ENCODE results near the gene BACE1. TPM values are rescaled to one million over a fixed set of nuclear protein-coding genes. Genes with fewer than 3 reads are reported as not detected.

The BACE1 gene
- total RNA-seq, 1 donor = 1.9 TPM

DNA sequence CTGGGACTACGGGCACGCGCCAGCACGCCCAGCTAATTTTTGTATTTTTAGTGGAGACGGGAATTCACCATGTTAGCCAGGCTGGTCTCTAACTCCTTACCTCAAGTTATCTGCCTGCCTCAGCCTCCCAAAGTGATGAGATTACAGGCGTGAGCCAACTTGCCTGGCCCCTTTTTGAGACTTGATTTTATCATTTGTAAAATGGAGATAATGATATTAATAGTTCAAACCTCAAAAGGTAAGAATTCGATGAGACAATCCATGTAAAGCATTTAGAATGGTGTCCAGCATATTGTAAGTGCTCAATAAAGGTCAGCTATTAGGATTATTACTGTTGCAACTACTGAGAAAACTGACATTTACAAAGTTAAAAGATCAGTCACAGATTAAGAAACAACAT is 2.7 kb upstream of the BACE1 start:
- no peaks in the 10 kb centered on the region for H3K9me3 ChIP-seq (ENCODE audit: low read depth, low read length)

DNA sequence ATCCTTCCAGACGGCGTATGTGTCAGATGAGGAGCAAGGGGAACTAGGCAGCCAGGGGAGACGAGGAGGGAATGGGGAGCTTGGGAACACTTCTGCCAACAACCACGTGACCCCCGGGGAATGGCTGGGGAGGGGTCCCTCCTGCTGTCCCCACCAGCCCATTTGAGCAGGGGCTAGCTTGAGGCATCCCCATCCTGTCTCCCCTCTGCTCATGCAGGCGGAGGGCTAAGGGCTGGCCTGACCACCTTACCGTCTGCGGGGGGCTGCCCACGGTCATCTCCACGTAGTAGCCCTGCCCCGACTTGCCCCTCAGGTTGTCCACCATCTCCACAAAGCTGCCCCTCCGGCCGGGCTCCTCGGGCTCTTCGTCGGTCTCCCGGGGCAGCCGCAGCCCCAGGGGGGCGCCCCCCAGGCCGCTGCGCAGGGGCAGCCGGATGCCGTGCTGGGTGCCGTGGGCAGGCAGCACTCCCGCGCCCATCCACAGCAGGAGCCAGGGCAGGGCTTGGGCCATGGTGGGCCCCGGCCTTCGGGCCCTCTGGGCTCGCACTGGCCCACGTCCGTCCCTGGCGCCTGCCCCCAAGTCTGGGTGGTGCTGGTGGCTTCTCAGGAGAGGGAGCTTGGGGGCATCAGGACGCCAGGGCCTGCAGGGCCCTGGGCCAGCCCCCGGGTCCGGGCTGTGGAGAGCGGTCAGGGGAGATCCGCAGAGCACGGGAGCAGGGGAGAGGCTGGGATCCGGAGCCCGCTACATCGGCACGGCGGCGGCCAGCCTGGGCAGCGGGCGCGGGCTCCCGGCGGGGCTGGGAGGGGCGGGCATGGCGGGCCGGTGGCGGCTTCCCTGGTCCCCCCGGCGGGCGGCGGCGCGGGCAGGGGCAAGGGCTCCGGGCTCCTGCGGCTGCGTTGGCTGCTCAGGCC is 515 bp downstream of the BACE1 start:
- Histone ChIP-seq H3K27me3 (ENCODE audit: insufficient read depth, low read length) (peaks cover 7% of the 10 kb centered on the region), H3K4me1 (ENCODE audit: insufficient read depth, low read length) (peaks cover 37% of the 10 kb centered on the region), H3K9me3 (ENCODE audit: low read depth, low read length) (no peaks in the 10 kb centered on the region), H3K4me3 (ENCODE audit: low read length) (peak overlapping the region; percentile 39)

More for the DNA sequence above, 2.7 kb upstream of the BACE1 start:
- H3K27me3 ChIP-seq (ENCODE audit: insufficient read depth, low read length) = peaks cover 7% of the 10 kb centered on the region
- peaks cover 26% of the 10 kb centered on the region for H3K4me1 ChIP-seq (ENCODE audit: insufficient read depth, low read length)
- H3K4me3 ChIP-seq (ENCODE audit: low read length) = no peak overlapping the region

DNA sequence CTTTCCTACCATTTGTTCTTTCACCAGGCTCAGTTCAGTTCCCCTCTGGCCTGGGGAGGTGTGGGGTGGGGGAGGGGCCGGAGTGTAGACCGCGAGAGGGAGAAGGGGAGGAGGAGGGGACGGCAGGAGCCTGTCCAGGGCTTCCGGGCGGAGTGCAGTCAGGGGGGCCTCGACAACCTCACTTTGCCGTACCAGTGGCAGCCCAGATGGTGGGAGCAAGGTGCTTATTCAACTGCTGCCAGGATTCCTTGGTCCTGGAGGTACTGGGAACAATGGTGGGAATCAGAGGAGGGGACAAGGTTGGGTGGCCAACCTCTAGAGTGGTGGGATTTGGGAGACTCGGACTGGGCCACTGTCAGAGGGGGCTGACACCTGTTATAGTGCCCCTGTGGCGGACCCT is 1.2 kb downstream of the BACE1 start:
- no peak overlapping the region for H3K4me3 ChIP-seq (ENCODE audit: low read length)
- H3K27me3 ChIP-seq (ENCODE audit: insufficient read depth, low read length) = peaks cover 7% of the 10 kb centered on the region
- H3K9me3 ChIP-seq (ENCODE audit: low read depth, low read length) = no peaks in the 10 kb centered on the region
- peaks cover 37% of the 10 kb centered on the region for H3K4me1 ChIP-seq (ENCODE audit: insufficient read depth, low read length)

DNA sequence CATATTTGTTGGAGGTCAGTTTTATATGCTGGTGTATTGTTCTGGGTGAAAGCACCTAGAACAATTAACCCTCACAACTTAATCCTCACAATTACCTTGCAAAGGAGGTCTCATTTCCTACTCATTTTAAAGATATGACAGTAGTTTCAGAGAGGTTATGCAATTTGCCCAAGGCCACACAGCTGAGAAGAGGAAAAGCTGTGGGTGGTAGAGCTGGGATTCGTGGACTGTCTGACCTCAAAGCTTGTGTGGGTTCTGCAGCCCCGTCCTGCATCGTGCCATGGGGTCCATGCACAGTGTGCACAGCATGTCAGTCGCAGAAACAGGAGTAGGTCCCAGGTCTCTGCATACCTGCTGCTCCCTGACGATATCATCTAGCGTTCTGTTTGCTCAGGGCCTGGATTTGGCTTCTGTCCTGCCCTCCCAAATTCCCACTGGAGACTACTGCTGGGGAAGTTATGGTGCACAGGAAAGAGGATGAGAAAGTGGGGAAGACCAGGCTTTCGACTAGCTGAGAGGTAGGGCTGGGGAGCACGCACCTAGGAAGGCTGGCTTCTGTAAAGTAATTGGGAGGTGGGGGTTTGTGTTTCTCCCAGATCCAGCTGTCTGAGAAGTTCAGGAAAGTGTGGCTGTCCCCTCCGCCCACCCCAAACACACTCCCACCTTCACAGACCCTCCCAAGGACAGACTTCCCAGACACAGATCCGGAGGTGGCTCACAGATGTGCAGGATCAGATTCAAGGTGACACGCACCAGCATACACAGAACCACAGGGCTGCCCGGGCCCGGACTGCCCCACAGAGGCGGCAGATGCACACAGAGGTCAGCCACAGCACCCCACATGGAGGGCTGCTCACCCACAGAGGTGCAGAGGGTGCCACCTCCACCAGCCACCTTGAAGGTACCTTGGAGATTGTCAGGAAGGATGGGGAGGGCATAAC is 2.0 kb downstream of the BACE1 start:
- Histone ChIP-seq H3K9me3 (ENCODE audit: low read depth, low read length) (no peaks in the 10 kb centered on the region), H3K4me3 (ENCODE audit: low read length) (no peak overlapping the region), H3K27me3 (ENCODE audit: insufficient read depth, low read length) (peaks cover 7% of the 10 kb centered on the region), H3K4me1 (ENCODE audit: insufficient read depth, low read length) (peaks cover 37% of the 10 kb centered on the region)

DNA sequence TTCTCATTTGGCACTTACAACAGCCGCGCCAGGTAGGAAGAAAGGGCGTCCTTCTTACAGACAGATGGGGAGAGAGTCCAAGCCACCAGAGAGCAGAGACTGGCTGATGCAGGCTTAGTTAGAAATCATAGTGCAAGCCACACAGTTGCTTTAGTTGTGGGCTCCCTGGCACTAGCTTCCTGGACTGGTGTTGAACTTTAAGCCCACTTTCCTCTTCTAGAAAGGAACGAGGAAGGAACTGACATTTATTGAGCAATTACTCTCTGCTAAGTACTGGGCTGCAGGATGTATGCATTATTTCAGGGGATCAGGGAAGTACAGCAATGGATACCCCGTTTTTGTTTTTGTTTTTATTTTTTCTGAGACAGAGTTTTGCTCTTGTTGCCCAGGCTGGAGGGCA is 3.0 kb downstream of the BACE1 start:
- Histone ChIP-seq H3K9me3 (ENCODE audit: low read depth, low read length) (no peaks in the 10 kb centered on the region), H3K4me1 (ENCODE audit: insufficient read depth, low read length) (peaks cover 37% of the 10 kb centered on the region), H3K27me3 (ENCODE audit: insufficient read depth, low read length) (peaks cover 7% of the 10 kb centered on the region), H3K4me3 (ENCODE audit: low read length) (no peak overlapping the region)

DNA sequence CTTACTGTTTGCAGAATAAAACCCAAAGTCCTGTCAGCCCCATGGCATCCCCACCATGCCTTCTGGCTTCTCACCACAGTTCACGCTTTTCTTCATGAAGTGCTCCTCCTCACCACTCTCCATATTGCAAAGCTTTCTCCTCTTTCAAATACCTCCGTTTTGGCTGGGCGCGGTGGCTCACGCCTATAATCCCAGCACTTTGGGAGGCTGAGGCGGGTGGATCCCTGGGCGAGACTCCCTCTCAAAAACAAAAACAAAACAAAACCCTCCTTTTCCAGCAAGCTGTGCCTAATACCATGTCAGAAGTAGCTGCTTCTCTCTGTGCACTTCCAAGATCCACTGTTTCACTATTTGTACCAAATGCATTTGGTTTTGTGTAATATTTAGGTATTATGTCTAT is 6.7 kb downstream of the BACE1 start:
- Histone ChIP-seq H3K27me3 (ENCODE audit: insufficient read depth, low read length) (no peaks in the 10 kb centered on the region), H3K9me3 (ENCODE audit: low read depth, low read length) (no peaks in the 10 kb centered on the region), H3K4me3 (ENCODE audit: low read length) (no peak overlapping the region), H3K4me1 (ENCODE audit: insufficient read depth, low read length) (peaks cover 17% of the 10 kb centered on the region)

DNA sequence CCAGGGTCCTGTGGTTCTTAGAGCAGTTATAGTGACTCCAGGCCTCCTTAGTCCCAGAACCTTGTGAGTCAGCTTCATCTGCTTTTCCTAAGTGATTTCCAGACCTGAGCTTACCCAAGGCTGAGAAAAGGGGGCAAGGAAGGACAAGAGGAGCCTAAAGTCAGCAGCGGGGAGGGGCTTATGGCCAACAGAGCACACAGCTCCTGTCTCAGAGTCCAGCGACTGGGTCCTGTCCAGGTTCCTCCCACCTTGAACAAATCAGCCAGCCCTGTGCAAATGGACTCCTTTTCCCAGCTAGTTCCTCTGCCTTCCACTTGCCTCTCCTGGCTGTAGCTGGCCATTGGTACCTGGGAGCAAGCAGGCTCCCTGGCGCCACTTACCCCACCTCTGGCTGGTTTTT is 10.9 kb downstream of the BACE1 start:
- H3K9me3 ChIP-seq (ENCODE audit: low read depth, low read length) = no peaks in the 10 kb centered on the region
- no peaks in the 10 kb centered on the region for H3K4me1 ChIP-seq (ENCODE audit: insufficient read depth, low read length)
- H3K4me3 ChIP-seq (ENCODE audit: low read length) = no peak overlapping the region
- no peaks in the 10 kb centered on the region for H3K27me3 ChIP-seq (ENCODE audit: insufficient read depth, low read length)

DNA sequence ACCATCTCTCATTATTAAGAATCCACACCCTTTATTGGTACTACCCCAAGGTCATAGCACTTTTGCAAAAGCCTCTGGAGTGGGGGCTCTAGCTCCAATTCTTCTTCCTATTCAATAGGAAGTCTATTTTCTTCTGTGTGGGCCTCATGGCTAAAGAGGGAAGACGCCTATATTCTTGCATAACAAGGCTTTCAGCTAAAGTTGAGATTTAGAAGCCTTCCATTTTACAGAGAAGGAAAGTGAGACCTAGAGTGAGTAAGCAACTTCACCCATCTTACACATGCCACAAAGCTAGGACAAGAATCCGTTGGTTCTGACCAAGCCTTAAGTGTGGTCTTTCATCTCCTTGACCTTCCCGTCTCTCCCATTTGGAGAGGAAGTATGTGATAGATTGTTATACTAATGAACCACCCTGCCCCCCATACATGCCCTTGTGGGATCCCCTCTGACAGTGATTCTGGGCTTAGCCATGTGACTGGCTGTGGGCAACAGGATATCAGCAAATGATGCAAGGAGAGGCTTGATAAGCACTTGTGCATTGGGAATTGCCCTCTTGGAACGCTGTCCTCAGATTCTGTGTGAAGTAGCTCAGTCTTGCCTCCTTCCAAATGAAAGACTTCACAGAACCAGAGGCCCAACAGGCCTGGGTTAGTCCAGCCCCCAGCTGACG is 12.3 kb downstream of the BACE1 start:
- no peaks in the 10 kb centered on the region for H3K27me3 ChIP-seq (ENCODE audit: insufficient read depth, low read length)
- H3K4me3 ChIP-seq (ENCODE audit: low read length) = no peak overlapping the region
- no peaks in the 10 kb centered on the region for H3K9me3 ChIP-seq (ENCODE audit: low read depth, low read length)
- H3K4me1 ChIP-seq (ENCODE audit: insufficient read depth, low read length) = no peaks in the 10 kb centered on the region

DNA sequence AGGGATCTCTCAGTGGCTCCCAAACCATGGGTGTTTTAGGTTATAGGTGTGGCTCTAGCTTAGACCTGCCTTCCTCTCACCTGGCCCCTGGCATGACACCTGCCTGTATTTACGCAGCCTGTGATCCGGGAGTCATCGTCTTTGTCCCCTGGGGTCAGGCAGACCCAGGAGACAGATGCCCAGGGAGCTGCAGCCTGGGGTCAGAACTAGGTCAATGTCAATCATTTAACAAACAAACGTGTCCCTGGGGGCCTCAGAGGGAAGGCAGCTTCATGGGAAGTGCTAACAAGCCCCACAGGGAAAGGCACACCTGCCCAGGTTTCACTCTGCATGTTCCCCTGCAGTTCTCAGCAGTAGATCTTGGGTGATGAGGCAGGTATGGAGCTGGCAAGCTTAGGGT is 13.0 kb downstream of the BACE1 start:
- Histone ChIP-seq H3K27me3 (ENCODE audit: insufficient read depth, low read length) (no peaks in the 10 kb centered on the region), H3K4me1 (ENCODE audit: insufficient read depth, low read length) (no peaks in the 10 kb centered on the region), H3K9me3 (ENCODE audit: low read depth, low read length) (no peaks in the 10 kb centered on the region), H3K4me3 (ENCODE audit: low read length) (no peak overlapping the region)

DNA sequence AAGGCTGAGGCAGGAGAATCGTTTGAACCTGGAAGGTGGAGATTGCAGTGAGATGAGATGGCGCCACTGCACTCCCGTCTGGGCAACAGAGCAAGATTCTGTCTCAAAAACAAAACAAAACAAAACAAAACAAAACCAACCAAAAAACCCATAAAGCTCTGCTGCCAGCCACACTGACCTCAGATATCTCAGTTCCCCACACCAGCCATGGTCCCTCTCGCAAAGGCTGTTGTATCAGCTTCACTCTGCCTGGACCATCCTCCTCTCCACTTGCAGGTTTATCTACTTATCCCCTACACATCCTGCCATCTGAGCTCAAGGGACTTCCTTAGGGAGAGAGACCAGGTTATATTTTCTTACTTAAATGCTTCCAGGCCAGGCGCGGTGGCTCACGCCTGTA is 13.8 kb downstream of the BACE1 start:
- no peaks in the 10 kb centered on the region for H3K9me3 ChIP-seq (ENCODE audit: low read depth, low read length)
- H3K4me1 ChIP-seq (ENCODE audit: insufficient read depth, low read length) = no peaks in the 10 kb centered on the region
- no peak overlapping the region for H3K4me3 ChIP-seq (ENCODE audit: low read length)
- no peaks in the 10 kb centered on the region for H3K27me3 ChIP-seq (ENCODE audit: insufficient read depth, low read length)

DNA sequence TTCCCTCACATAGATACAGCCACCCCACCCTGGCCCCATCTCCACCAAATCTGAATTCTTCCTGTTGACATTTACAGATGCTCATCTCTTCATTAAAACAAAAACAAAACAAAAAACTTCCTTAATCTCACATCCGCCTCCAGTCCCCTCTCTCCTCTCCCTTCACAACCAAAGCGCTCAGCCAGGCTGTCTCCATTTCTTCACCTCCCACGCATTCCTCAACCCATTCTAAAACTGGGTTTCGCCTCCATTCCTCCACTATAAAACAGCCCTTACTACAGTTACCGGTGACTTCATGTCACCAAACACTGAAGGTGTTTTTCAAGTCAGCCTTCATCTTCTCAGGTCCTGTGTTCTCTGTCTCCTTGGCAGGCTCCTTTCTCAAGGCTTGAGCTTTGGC is 15.3 kb downstream of the BACE1 start:
- Histone ChIP-seq H3K9me3 (ENCODE audit: low read depth, low read length) (no peaks in the 10 kb centered on the region), H3K4me3 (ENCODE audit: low read length) (no peak overlapping the region), H3K4me1 (ENCODE audit: insufficient read depth, low read length) (no peaks in the 10 kb centered on the region), H3K27me3 (ENCODE audit: insufficient read depth, low read length) (no peaks in the 10 kb centered on the region)

DNA sequence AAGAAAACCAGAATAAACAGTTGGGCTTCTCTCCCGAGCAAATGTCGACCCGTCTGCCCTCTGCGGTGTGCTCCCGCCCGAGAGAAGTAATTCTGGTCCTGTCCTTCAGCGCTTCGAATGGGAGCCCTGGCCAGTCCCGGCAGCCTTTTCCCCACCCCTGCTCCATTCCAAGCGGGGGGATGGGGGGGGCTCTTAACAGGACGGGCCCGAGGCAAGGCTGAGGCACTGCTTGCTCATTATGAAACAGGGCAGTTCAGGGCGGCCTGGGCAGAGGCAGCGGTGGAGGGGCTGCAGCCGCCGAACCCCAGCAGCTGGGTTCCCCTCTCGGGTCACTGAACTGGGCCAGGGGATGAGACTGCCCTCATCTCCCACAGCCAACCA is 15.8 kb downstream of the BACE1 start:
- Histone ChIP-seq H3K4me1 (ENCODE audit: insufficient read depth, low read length) (no peaks in the 10 kb centered on the region), H3K9me3 (ENCODE audit: low read depth, low read length) (no peaks in the 10 kb centered on the region), H3K27me3 (ENCODE audit: insufficient read depth, low read length) (no peaks in the 10 kb centered on the region), H3K4me3 (ENCODE audit: low read length) (no peak overlapping the region)

DNA sequence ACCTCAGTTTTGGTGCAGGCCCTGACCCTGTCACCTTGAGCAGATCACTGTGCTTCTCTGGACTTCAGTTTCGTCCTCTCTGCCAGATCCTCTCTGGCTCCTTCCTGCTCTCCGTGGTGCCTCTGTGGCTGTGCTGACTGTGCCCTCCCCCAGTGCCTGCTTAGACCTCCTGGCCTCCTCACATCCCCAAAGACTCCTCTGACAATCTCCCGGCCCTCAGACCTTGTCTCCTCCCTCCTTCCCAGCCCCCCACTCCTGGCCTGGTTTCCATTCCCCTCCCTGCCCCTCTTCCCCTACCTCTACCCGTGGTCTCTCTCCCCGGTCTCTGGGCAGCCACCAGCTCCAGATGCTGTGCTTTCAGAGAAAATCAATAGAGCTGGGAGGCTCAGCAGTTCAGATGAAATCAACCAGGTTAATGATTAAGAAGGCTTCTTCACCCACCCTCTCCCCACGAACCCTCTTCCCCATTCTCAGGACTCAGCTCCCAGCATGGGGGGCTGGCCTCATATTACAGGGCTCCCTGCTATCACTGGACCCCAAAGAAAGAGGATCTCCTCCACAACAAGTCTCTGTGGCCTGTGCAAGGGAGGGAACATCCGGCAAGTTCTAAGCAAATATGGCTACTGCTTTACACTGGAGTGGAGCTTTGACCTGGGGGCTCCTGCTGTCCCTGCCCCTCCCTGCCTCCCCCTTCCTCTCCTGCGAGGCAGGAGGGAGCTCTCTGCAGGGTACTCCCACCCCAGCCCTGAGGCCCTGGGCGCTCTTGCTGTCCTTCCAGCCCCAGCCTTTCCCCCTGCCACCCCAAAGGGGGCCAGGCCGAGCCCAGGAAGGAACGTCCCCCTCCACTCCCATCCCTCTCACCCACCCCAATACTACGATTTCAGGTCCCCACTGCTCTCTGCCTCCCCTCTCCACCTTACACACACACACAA is 16.4 kb downstream of the BACE1 start:
- Histone ChIP-seq H3K4me3 (ENCODE audit: low read length) (no peak overlapping the region), H3K9me3 (ENCODE audit: low read depth, low read length) (no peaks in the 10 kb centered on the region), H3K27me3 (ENCODE audit: insufficient read depth, low read length) (no peaks in the 10 kb centered on the region), H3K4me1 (ENCODE audit: insufficient read depth, low read length) (no peaks in the 10 kb centered on the region)

DNA sequence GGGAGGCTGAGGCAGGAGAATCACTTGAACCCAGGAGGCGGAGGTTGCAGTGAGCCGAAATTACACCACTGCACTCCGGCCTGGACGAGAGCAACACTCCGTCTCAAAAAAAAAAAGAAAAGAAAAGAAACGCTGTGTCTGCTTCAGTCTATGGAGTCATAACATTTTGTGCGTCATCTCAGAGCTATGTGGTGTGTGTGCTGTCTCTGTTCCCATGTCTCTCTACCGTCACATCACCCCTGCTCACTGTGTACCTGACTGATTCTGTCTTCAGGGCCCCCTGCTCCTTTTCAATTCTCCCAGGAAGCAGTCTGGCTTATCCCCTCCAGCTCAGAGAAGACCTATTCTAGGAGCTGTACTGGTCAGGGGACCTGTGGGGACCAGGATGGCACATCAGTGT is 17.9 kb downstream of the BACE1 start:
- H3K9me3 ChIP-seq (ENCODE audit: low read depth, low read length) = no peaks in the 10 kb centered on the region
- no peaks in the 10 kb centered on the region for H3K27me3 ChIP-seq (ENCODE audit: insufficient read depth, low read length)
- H3K4me1 ChIP-seq (ENCODE audit: insufficient read depth, low read length) = no peaks in the 10 kb centered on the region
- H3K4me3 ChIP-seq (ENCODE audit: low read length) = no peak overlapping the region
